Activated naive CD4-positive, alpha-beta T cell treated with anti-CD3 and anti-CD28 coated beads, Interleukin-2, amount 50 U/mL, for 16 hours (primary cell): ENCODE data around the gene FFAR3.

Experiments
- DNase-seq: peaks from one replicate; pipeline ENCODE4 v3.0.0-alpha.2; 2020

Gene FFAR3

GRCh38 chr19:35357867-35358573 lies at the start of gene FFAR3:
TSS of gene FFAR3 (plus strand) at chr19:35358460. CDS start at chr19:35358891, 431 bp downstream.
- no peak for DNase-seq

GRCh38 chr19:35308910-35309309 lies 49.4 kb upstream of the FFAR3 start:
- no peak for DNase-seq

GRCh38 chr19:35309481-35310279 lies 48.6 kb upstream of the FFAR3 start:
- no peak for DNase-seq

- no peak for DNase-seq
These were observed 47.9 kb upstream of the FFAR3 start for GRCh38 chr19:35310331-35310730.

- no peak for DNase-seq
These were observed 47.3 kb upstream of the FFAR3 start for GRCh38 chr19:35310811-35311465.

- no peak for DNase-seq
These were observed 46.2 kb upstream of the FFAR3 start for GRCh38 chr19:35311901-35312665.

GRCh38 chr19:35313587-35313986 lies 44.7 kb upstream of the FFAR3 start:
- DNase-seq: no peak

GRCh38 chr19:35314031-35314430 lies 44.2 kb upstream of the FFAR3 start:
- DNase-seq: no peak

GRCh38 chr19:35314858-35315470 lies 43.3 kb upstream of the FFAR3 start:
- DNase-seq: no peak

GRCh38 chr19:35315883-35316282 lies 42.4 kb upstream of the FFAR3 start:
- no peak for DNase-seq

- no peak for DNase-seq
These were observed 41.7 kb upstream of the FFAR3 start for GRCh38 chr19:35316560-35316959.

GRCh38 chr19:35317464-35318043 lies 40.7 kb upstream of the FFAR3 start:
- no peak for DNase-seq

GRCh38 chr19:35318679-35319448 lies 39.4 kb upstream of the FFAR3 start:
- DNase-seq: no peak

- no peak for DNase-seq
These were observed 38.1 kb upstream of the FFAR3 start for GRCh38 chr19:35320065-35320713.

GRCh38 chr19:35321291-35321690 lies 37.0 kb upstream of the FFAR3 start:
- DNase-seq: no peak

- no peak for DNase-seq
These were observed 36.2 kb upstream of the FFAR3 start for GRCh38 chr19:35322014-35322413.

- no peak for DNase-seq
These were observed 30.6 kb upstream of the FFAR3 start for GRCh38 chr19:35327642-35328041.

- no peak for DNase-seq
These were observed 29.4 kb upstream of the FFAR3 start, which contains the start of gene CD22 for GRCh38 chr19:35328851-35329285. TSS of gene CD22 (plus strand) at chr19:35329187. CDS start at chr19:35332041, 2,854 bp downstream.

GRCh38 chr19:35329323-35329722 lies 28.9 kb upstream of the FFAR3 start:
- DNase-seq: no peak

- DNase-seq: no peak
These were observed 27.8 kb upstream of the FFAR3 start for GRCh38 chr19:35330475-35330874.
